ELR (cell line): ENCODE data around the gene WFDC8.

Experiments used
- DNase-seq: peaks from one replicate; pipeline ENCODE4 v3.0.0-alpha.2; 2015; ENCODE audit warnings: low read depth

Gene WFDC8

GRCh38 chr20:45547206-45547770, 31.8 kb downstream of the WFDC8 start, which contains the start of gene EPPIN:
EPPIN (minus strand) TSS chr20:45547401; CDS start chr20:45547357, 44 bp downstream.
- DNase-seq: no peak

GRCh38 chr20:45545754-45546453, 33.2 kb downstream of the WFDC8 start:
- peak; percentile 60 for DNase-seq

- no peak for DNase-seq
Measured at GRCh38 chr20:45545351-45545750, 33.7 kb downstream of the WFDC8 start.

GRCh38 chr20:45539382-45539781, 39.7 kb downstream of the WFDC8 start, which contains the start of gene WFDC6:
WFDC6 (minus strand) TSS chr20:45539482; CDS start chr20:45539407, 75 bp downstream.
- DNase-seq: no peak

GRCh38 chr20:45538209-45538799, 40.8 kb downstream of the WFDC8 start:
- peak; percentile 83 for DNase-seq

GRCh38 chr20:45527294-45527693, 51.8 kb downstream of the WFDC8 start:
- DNase-seq: no peak

GRCh38 chr20:45523821-45524220, 55.3 kb downstream of the WFDC8 start:
- DNase-seq: no peak

GRCh38 chr20:45518282-45518681, 60.8 kb downstream of the WFDC8 start:
- peak; percentile 8 for DNase-seq

GRCh38 chr20:45515147-45515913, 63.8 kb downstream of the WFDC8 start, which contains the start of gene SPINT3:
SPINT3 (minus strand) TSS chr20:45515622; CDS start chr20:45515608, 14 bp downstream.
- DNase-seq: no peak

GRCh38 chr20:45510242-45510862, 68.7 kb downstream of the WFDC8 start:
- no peak for DNase-seq

GRCh38 chr20:45509091-45509490, 70.0 kb downstream of the WFDC8 start:
- DNase-seq: no peak

- DNase-seq: no peak
Measured at GRCh38 chr20:45508068-45508886, 70.8 kb downstream of the WFDC8 start.

GRCh38 chr20:45507011-45507820, 71.9 kb downstream of the WFDC8 start:
- no peak for DNase-seq

- no peak for DNase-seq
Measured at GRCh38 chr20:45506398-45506797, 72.7 kb downstream of the WFDC8 start.

- no peak for DNase-seq
Measured at GRCh38 chr20:45503403-45503802, 75.7 kb downstream of the WFDC8 start.

- DNase-seq: no peak
Measured at GRCh38 chr20:45502561-45502960, 76.5 kb downstream of the WFDC8 start.
